HCT116 (cell line): ENCODE data around the gene ZC3H13. TPM values are rescaled to one million over a fixed set of nuclear protein-coding genes. Genes with fewer than 3 reads are reported as not detected.

Experiments
- ATAC-seq: fragments of 200-7000 bp; cut with Tn5 transposase; 2 replicates; pipeline ENCODE4 v1.9.1; 2020; ENCODE audit warnings: mild to moderate bottlenecking, moderate library complexity
- BruUV-seq: library from RNA; stranded (reverse); fragments of 400-500 nt; replicated peaks from 2 replicates; lab custom pipeline; 2021; lab: Mats Ljungman, UMichigan
- CTCF ChIA-PET: fragments of 300-600 bp; sonication (Branson Sonifier 250); formaldehyde crosslinking; loops from one replicate; lab custom pipeline; 2021; ENCODE audit warnings: antibody characterized with exemption; lab: Charles Lee
- POLR2A ChIA-PET: fragments of 300-600, 350-600 bp; sonication (Branson Sonifier 250); formaldehyde crosslinking; loops from one replicate; lab custom pipeline; 2021; ENCODE audit warnings: antibody characterized with exemption; lab: Charles Lee
- RAD21 ChIA-PET, 2 experiments: fragments of 300-600 bp; sonication (Branson Sonifier 250); formaldehyde crosslinking; loops; one replicate each; lab custom pipeline; 2023; ENCODE audit warnings: low total read pairs in 2 of 2; ENCODE audit not compliant: uncharacterized antibody in 2 of 2, unreplicated experiment in 2 of 2, low non-redundant PET in 1 of 2; lab: Charles Lee
- DNase-seq: peaks from one replicate; pipeline ENCODE4 v3.0.0-alpha.2; 2010; ENCODE audit warnings: low read depth, low spot score
- H2AFZ ChIP-seq: fragments of 200-600 bp; shearing (Covaris generic), sonication (generic); 2 replicates; pipeline ENCODE4 v1.6.1; 2017; ENCODE audit warnings: low read depth, mixed run types, mixed read lengths, antibody characterized with exemption, low read length; ENCODE audit not compliant: poor library complexity, severe bottlenecking
- H3K27ac ChIP-seq: 2 replicates; pipeline ENCODE4 v1.5.1; 2012; ENCODE audit warnings: low read depth, low read length
- H3K27me3 ChIP-seq: fragments of 200-600 bp; sonication (generic); 2 replicates; pipeline ENCODE4 v1.6.1; 2016; ENCODE audit warnings: mixed run types, low read length, mixed read lengths; ENCODE audit not compliant: insufficient read depth
- H3K36me3 ChIP-seq, 2 experiments: fragments of 200-500 bp in 1 of 2; fragments of 200-600 bp in 1 of 2; sonication (Bioruptor generic) in 1 of 2; sonication (generic) in 1 of 2; 2 replicates each; pipeline versions ENCODE4 v1.5.1 to v1.6.1; 2014 to 2016; ENCODE audit warnings: low read length in 2 of 2, inconsistent platforms in 1 of 2, mixed read lengths in 1 of 2, mixed run types in 1 of 2; ENCODE audit not compliant: insufficient read depth in 2 of 2, control insufficient read depth in 1 of 2
- H3K4me1 ChIP-seq, 2 experiments: fragments of 200-600 bp in 1 of 2; sonication (generic) in 1 of 2; 2 replicates each; pipeline versions ENCODE4 v1.5.1 to v1.6.1; 2012 to 2017; ENCODE audit warnings: low read length in 2 of 2, inconsistent platforms in 1 of 2, mild to moderate bottlenecking in 1 of 2, mixed read lengths in 1 of 2, mixed run types in 1 of 2, moderate library complexity in 1 of 2; ENCODE audit not compliant: insufficient read depth in 2 of 2, control insufficient read depth in 1 of 2
- H3K4me2 ChIP-seq: fragments of 200-600 bp; sonication (generic); 2 replicates; pipeline ENCODE4 v1.6.1; 2017; ENCODE audit warnings: mixed run types, low read length, mixed read lengths
- H3K4me3 ChIP-seq, 2 experiments: fragments of 200-600 bp in 1 of 2; sonication (generic) in 1 of 2; replicated peaks in 1 of 2; 2 replicates each; pipeline ENCODE4 v1.5.1; 2011 to 2016; ENCODE audit warnings: low read length in 2 of 2, control low read depth in 1 of 2, low read depth in 1 of 2, mild to moderate bottlenecking in 1 of 2, mixed read lengths in 1 of 2, mixed run types in 1 of 2
- H3K79me2 ChIP-seq: fragments of 200-600 bp; sonication (generic); 2 replicates; pipeline ENCODE4 v1.6.1; 2017; ENCODE audit warnings: mild to moderate bottlenecking, mixed run types, low read length, moderate library complexity, mixed read lengths; ENCODE audit not compliant: insufficient read depth
- H3K9ac ChIP-seq: fragments of 200-600 bp; sonication (generic); 2 replicates; pipeline ENCODE4 v1.6.1; 2016; ENCODE audit warnings: low read length, mixed read lengths
- H3K9me2 ChIP-seq: fragments of 200-600 bp; sonication (generic), shearing (Covaris generic); 2 replicates; pipeline ENCODE4 v1.6.1; 2017; ENCODE audit warnings: mixed run types, mild to moderate bottlenecking, moderate library complexity; ENCODE audit not compliant: insufficient read depth
- H3K9me3 ChIP-seq, 2 experiments: fragments of 200-500 bp in 1 of 2; fragments of 200-600 bp in 1 of 2; sonication (Bioruptor generic) in 1 of 2; sonication (generic) in 1 of 2; 2 replicates each; pipeline ENCODE4 v1.6.1; 2014 to 2017; ENCODE audit warnings: low read length in 2 of 2, mixed read lengths in 2 of 2, inconsistent platforms in 1 of 2, low read depth in 1 of 2, mild to moderate bottlenecking in 1 of 2, mixed run types in 1 of 2, moderate library complexity in 1 of 2; ENCODE audit not compliant: control insufficient read depth in 1 of 2, insufficient read depth in 1 of 2
- H4K20me1 ChIP-seq: fragments of 200-600 bp; sonication (generic), shearing (Covaris generic); 2 replicates; pipeline ENCODE4 v1.6.1; 2017; ENCODE audit warnings: mixed run types, mild to moderate bottlenecking, moderate library complexity; ENCODE audit not compliant: insufficient read depth
- ATF3 ChIP-seq: IDR thresholded peaks from 2 replicates; pipeline ENCODE4 v1.6.1; 2012
- CEBPB ChIP-seq: IDR thresholded peaks from 2 replicates; pipeline ENCODE4 v1.6.1; 2012; ENCODE audit warnings: low read depth
- CTCF ChIP-seq, 3 experiments: fragments of 200-600 bp in 1 of 3; sonication (generic) in 1 of 3; IDR thresholded peaks in 2 of 3; conservative IDR thresholded peaks in 1 of 3; 2 replicates each; pipeline ENCODE4 v1.5.1; 2012 to 2017; ENCODE audit warnings: low read depth in 2 of 3, low read length in 2 of 3, antibody characterized with exemption in 1 of 3, borderline replicate concordance in 1 of 3, control low read depth in 1 of 3, mild to moderate bottlenecking in 1 of 3, mixed read lengths in 1 of 3, mixed run types in 1 of 3, moderate library complexity in 1 of 3; ENCODE audit not compliant: insufficient read depth in 1 of 3
- EGR1 ChIP-seq: IDR thresholded peaks from 2 replicates; pipeline ENCODE4 v1.6.1; 2012; ENCODE audit warnings: low read depth
- EZH2 ChIP-seq: fragments of 200-600 bp; sonication (generic); IDR thresholded peaks from 2 replicates; pipeline ENCODE4 v1.6.1; 2017; ENCODE audit warnings: antibody characterized with exemption, mixed run types
- FOSL1 ChIP-seq: IDR thresholded peaks from 2 replicates; pipeline ENCODE4 v1.6.1; 2012; ENCODE audit warnings: low read depth
- JUND ChIP-seq: IDR thresholded peaks from 2 replicates; pipeline ENCODE4 v1.6.1; 2012
- POLR2A ChIP-seq: IDR thresholded peaks from 2 replicates; pipeline ENCODE4 v1.7.0; 2011; ENCODE audit warnings: borderline replicate concordance; ENCODE audit not compliant: insufficient read depth, insufficient read length; ENCODE audit errors: extremely low read depth
- POLR2AphosphoS5 ChIP-seq: IDR thresholded peaks from 2 replicates; pipeline ENCODE4 v1.6.1; 2011; ENCODE audit warnings: mild to moderate bottlenecking, low read depth, low read length, moderate library complexity
- RAD21 ChIP-seq: IDR thresholded peaks from 2 replicates; pipeline ENCODE4 v1.6.1; 2012; ENCODE audit warnings: low read depth, mild to moderate bottlenecking
- REST ChIP-seq: IDR thresholded peaks from 2 replicates; pipeline ENCODE4 v1.6.1; 2012; ENCODE audit warnings: low read depth
- SIN3A ChIP-seq: IDR thresholded peaks from 2 replicates; pipeline ENCODE4 v1.6.1; 2012; ENCODE audit warnings: low read depth
- SP1 ChIP-seq: IDR thresholded peaks from 2 replicates; pipeline ENCODE4 v1.6.1; 2012; ENCODE audit warnings: low read depth
- SRF ChIP-seq: IDR thresholded peaks from 2 replicates; pipeline ENCODE4 v1.6.1; 2012; ENCODE audit warnings: low read depth
- YY1 ChIP-seq: IDR thresholded peaks from 2 replicates; pipeline ENCODE4 v1.6.1; 2011; ENCODE audit warnings: low read length, low read depth, moderate library complexity, mild to moderate bottlenecking; ENCODE audit not compliant: insufficient replicate concordance; ENCODE audit errors: extremely low read depth
- ZBTB33 ChIP-seq: IDR thresholded peaks from 2 replicates; pipeline ENCODE4 v1.6.1; 2011; ENCODE audit warnings: mild to moderate bottlenecking, low read length, moderate library complexity; ENCODE audit not compliant: insufficient replicate concordance; ENCODE audit errors: extremely low read depth
- ZFX ChIP-seq: fragments of 450-650 bp; IDR thresholded peaks from 2 replicates; pipeline ENCODE4 v1.6.1; 2017
- intact Hi-C: fragments of 100-400 bp; cut with micrococcal nuclease; formaldehyde crosslinking; loops from 2 replicates; pipeline ENCODE4 v1.10.0; 2022
- total RNA-seq: library from RNA; stranded (reverse); gene quantifications from one replicate; pipeline ENCODE4 v1.2.1, GENCODE V29; 2021; ENCODE audit not compliant: unreplicated experiment
- TF ChIP-seq, protein P1 (sequence below): IDR thresholded peaks from 2 replicates; pipeline ENCODE4 v1.6.1; 2012

ZC3H13 gene
- total RNA-seq, 1 experiment from 2014 or later: 37.9 TPM

DNA sequence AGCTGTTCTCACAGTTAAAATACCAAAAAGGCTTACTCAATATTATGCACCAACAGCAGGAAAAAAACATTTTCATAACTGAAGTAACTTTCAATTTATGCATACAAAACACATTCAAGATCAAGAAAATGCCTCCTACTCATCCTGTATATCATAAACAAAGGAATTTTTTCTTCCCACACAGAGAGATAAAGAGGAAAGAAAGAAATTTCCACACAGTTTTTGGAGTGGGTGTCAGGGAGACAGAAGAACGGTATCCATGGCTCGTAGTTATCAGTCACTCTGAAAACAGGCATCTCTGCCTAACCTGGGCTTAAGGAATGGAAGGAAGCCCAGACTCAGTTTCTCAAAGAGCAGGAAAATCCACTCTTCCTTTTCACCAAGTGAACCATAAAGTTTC, 108.6 kb downstream of the ZC3H13 start:
- no peak for DNase-seq
- Histone ChIP-seq H3K27ac (no peak overlapping the region), H4K20me1 (no peaks in the 10 kb centered on the region)
- TF ChIP-seq, protein P1, sequence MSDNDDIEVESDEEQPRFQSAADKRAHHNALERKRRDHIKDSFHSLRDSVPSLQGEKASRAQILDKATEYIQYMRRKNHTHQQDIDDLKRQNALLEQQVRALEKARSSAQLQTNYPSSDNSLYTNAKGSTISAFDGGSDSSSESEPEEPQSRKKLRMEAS: no peak
- TF ChIP-seq FOSL1 (no peak), ZFX (no peak), POLR2AphosphoS5 (no peak), POLR2A (no peak), REST (no peak), RAD21 (no peak), YY1 (no peak), ZBTB33 (no peak), EZH2 (no peak), SRF (no peak), SP1 (no peak), CEBPB (no peak), CTCF (IDR thresholded peaks at IDR 0.05 in 2 of 3, conservative IDR thresholded peaks at IDR 0.05 in 1 of 3; ENCODE audit: borderline replicate concordance in 1 of 3, insufficient read depth in 1 of 3, low read depth in 2 of 3, low read length in 2 of 3) (no peak), SIN3A (no peak), JUND (no peak), EGR1 (no peak), ATF3 (no peak)
- TF ChIP-seq, all 23 proteins: peak for 0
- CTCF ChIA-PET: no interaction called here
- Histone ChIP-seq H3K36me3 (no peaks in the 10 kb centered on the region), H2AFZ (no peak overlapping the region), H3K9me3 (no peaks in the 10 kb centered on the region), H3K27me3 (no peaks in the 10 kb centered on the region), H3K79me2 (no peaks in the 10 kb centered on the region), H3K4me3 (no peak overlapping the region), H3K4me2 (no peak overlapping the region), H3K9me2 (no peaks in the 10 kb centered on the region), H3K9ac (no peak overlapping the region), H3K4me1 (no peaks in the 10 kb centered on the region)
- ATAC-seq: no peak
- RAD21 ChIA-PET: no interaction called here
- POLR2A ChIA-PET: no interaction called here
- BruUV-seq: no TSS peak
- intact Hi-C loops: no loop called here
